GM21390 (cell line): Measurements from ENCODE around the gene TMEM108.

Source experiments
- ATAC-seq: cut with Tn5 transposase; IDR thresholded peaks from one replicate; pipeline ENCODE4 v1.9.1; 2021; ENCODE audit not compliant: unreplicated experiment

Gene TMEM108

DNA sequence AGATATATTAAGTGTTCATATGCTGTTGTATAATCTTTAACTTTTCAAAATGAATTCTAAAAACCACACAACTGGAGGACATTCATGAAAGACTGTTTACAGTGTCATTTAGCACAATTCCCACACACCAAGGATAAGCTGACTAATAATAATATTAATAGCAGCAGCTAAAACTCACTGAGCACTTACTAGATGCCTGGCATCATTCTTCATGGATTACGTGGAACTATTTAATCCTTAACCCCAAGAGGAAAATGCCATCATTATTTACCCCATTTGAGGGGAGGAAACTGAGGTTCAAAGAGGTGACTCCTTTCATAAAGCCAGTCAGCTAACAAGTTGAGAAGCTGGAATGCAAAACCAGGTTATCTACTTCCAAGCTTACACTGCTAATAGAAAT lies 77.0 kb downstream of the TMEM108 start:
- no peak for ATAC-seq

GRCh38 chr3:133117342-133117741 lies 79.2 kb downstream of the TMEM108 start:
- ATAC-seq: no peak

GRCh38 chr3:133119176-133119575 lies 81.0 kb downstream of the TMEM108 start:
- ATAC-seq: no peak

DNA sequence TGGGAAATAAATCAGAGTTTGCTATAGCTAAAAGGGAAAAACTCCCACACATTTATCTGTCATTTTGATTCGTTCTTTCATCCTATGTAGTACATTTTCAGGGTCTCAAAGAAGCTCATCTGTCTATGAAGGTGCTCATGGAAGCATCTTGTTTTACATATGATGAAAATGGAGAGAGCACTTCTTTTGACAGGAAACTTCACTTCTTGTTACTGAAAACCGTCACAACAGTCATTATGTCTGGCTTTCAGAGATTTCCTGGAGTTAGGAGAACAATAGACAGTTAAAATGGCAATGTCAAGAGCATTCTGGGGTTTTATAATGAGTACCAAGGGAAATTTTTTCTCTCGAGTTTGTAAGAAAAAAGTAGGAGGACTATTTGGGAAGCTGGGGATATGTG lies 83.3 kb downstream of the TMEM108 start:
- no peak for ATAC-seq

DNA sequence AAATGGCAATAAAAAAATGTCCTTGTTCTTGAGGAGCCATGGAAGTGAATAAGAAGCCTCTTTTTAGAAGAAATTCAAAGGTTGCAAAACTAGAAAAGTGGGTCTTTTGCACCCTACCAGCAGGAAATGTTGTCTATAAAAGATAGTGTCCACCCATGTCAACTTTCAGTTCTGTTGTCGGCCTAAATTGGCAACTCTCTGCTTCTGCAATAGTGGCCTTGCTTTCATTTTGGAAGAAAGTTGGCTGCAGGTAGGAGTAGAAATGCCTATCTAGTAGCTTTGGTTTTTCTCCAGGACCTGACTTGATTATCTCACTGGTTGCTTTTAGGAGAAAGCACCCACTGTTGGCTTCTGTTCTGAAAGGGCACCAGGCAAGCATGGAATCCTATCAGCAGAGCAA lies 85.4 kb downstream of the TMEM108 start:
- ATAC-seq: no peak

- no peak for ATAC-seq
These were observed 86.3 kb downstream of the TMEM108 start for GRCh38 chr3:133124511-133124910.

DNA sequence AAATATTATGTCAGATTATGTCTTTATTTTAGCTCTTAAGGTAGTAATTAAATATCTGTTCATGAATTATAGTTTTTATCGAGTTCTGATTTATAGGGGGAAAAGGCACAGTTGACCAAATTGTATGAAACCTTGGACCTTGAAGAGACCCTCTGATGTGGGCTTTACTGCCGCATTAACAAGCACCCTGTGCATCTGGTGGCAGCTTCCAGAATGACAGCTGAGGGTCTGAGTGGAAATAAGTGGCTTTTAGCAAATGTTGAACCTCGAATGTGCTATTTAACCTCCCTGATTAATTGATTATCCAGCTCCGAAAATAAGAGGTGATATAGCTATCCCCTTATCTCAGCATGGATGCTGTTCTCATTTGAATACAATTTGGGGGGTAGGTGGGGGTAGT lies 87.0 kb downstream of the TMEM108 start:
- no peak for ATAC-seq

DNA sequence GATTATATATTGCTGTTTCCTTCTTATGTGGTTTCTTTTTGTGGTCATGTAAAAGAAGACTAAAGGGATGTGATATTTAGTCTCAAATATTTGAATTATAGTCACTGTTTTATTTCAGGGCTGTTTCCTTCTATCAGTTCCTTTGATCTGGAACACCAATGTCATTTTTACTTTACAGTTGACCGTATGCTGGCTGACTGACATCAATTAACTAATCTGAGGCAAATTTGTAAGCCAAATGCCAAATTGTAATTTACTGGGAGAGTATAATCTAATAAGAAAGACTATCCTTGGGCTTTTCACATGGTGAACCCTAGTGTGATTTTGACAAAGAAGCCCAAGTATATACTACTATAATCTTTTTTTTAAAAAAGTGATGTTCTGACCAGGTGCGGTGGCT lies 87.6 kb downstream of the TMEM108 start:
- ATAC-seq: no peak

DNA sequence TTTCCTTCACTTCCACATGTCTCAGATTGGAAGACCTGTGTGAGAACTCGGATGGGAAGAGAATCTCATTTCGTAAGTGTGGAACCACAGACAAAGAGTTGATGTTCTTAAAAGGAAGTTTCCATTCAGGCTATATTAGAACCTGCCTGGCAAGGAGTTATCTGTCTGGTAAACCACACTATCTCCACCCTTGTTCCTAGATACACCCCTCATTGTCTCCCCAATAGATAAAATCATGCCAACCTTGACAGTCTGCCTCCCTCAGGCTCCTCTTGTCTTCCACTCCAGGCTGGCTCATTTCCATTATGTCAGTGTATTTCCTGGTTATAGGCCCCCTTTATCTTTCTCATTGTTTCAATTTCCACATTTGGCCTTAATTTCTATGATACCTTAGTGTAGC lies 89.2 kb downstream of the TMEM108 start:
- no peak for ATAC-seq

DNA sequence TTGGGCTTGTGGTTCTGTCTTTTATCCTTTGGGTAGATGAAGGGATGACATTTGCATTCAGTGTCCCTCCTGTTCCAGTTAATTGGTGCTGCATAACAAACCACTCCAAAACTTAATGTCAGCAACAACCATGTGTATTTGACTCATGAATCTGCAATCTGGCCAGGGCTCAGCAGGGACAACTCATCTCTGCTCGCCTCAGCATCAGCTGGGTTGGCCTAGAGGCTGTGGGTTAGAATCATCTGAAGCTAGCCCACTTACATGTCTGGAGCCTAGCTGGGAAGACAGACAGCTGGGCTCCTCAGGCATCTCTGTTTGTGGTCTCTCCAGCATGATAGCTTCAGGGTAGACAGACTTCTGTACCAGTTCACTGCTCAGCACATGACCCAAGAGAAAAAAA lies 92.0 kb downstream of the TMEM108 start:
- no peak for ATAC-seq

DNA sequence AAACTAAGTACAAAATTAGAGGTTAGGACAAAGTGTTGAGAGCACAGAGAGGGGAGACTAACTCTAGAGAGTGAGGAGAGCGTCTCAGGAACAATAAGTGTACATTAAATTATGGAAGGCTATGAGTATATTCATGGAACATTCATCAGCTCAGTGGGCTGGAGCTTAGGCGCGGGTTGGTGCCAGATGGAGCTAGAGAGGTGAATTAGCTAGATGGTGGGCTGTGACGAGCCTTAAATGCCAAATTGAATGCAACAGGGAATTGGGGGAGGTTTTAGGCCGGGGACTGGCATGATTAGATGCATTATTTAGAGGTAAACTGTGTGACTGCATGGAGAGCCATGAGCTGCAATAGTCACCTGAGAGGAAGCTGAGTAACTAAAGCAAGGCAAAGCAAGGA lies 97.1 kb downstream of the TMEM108 start:
- no peak for ATAC-seq

DNA sequence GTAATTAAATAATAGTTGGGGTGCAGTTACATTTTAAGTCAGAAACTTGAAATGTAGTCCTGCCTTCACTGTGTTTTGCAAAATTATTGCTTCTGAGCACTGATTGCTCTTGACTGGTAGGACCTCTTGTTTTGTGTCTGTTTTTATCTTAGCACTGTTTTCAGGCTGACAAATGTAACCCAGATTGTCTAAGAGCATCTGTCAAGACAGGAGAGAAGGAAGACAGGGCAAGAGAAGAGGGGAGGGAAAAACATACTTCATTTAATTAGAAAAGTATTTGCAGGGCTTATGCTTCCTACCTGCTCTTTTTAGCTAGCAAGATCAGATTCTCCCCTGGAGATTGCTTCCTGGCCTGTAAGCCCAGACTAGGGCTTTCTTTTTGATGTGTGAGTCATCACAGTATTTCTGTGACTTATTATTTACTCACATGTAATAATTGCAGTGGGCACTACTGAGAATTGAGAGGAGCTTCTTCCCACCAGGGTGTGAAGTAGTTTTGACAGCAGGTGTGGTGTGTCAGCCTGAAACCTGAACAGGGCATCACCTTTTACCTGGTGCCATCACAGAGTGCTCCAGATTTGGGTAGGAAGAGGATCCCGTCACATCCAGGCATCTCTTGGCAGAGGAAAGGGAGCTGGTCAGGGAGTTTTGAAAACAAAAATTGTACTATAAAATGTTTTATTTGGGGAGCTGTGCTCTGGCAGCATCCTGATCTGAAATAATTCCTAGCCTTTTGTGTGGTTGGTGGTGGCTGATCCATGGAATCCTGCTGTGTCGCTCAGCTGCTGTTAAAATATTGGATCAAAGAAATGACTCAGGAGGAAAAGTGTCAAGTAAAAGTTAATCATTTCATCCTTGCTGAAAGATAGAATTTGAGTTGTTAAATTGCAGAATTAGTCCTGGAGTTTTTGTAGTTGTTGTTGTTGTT lies 98.2 kb downstream of the TMEM108 start:
- peak; percentile 69 for ATAC-seq

GRCh38 chr3:133137042-133137996 lies 99.1 kb downstream of the TMEM108 start:
- ATAC-seq: no peak

- ATAC-seq: peak; percentile 88
These were observed 99.8 kb downstream of the TMEM108 start for GRCh38 chr3:133138017-133138416.

- ATAC-seq: no peak
These were observed 113.9 kb downstream of the TMEM108 start for GRCh38 chr3:133152056-133152455.

GRCh38 chr3:133152681-133153220 lies 114.6 kb downstream of the TMEM108 start:
- ATAC-seq: no peak

GRCh38 chr3:133153382-133153781 lies 115.2 kb downstream of the TMEM108 start:
- ATAC-seq: no peak

GRCh38 chr3:133157716-133158115 lies 119.5 kb downstream of the TMEM108 start:
- ATAC-seq: no peak

GRCh38 chr3:133158686-133159085 lies 120.5 kb downstream of the TMEM108 start:
- no peak for ATAC-seq

- ATAC-seq: peak; percentile 79
These were observed 121.6 kb downstream of the TMEM108 start for GRCh38 chr3:133159498-133160475.
